Erythroblast (primary cell): ENCODE data around the gene PSG7.
"Not testable (repeated sequence)": the region's sequence is repeated elsewhere in the genome, so short reads cannot be mapped to it uniquely, and the experiment has no call there.

Experiments used
- DNase-seq, 2 experiments: peaks; one replicate each; lab custom pipeline; 2025; lab: John Stamatoyannopoulos, UW
- GATA1 ChIP-seq: IDR thresholded peaks from 2 replicates; pipeline ENCODE4 v1.6.1; 2011; ENCODE audit warnings: low read depth, mild to moderate bottlenecking, control low read depth, low read length, moderate library complexity
- POLR2A ChIP-seq: IDR thresholded peaks from 2 replicates; pipeline ENCODE4 v1.6.1; 2011; ENCODE audit warnings: mild to moderate bottlenecking, low read length

Gene PSG7

DNA sequence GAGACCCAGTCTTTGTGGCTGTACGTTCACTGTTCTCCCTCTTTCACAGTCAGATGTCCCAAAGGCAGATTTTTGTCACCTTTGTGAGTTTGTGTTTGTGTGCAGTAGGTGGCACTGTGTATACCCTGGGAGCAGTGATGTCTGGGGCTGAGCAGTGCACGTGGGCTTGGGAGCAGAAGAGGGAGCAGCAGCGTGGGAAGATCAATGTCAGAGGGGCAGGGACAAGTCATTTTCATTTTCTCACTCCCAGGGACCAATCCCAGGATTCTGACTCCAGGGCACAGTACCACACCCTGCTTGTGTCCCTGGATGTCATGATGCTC, 17.3 kb downstream of the PSG7 start:
- TF ChIP-seq POLR2A (no peak), GATA1 (no peak)
- DNase-seq = no peak

DNA sequence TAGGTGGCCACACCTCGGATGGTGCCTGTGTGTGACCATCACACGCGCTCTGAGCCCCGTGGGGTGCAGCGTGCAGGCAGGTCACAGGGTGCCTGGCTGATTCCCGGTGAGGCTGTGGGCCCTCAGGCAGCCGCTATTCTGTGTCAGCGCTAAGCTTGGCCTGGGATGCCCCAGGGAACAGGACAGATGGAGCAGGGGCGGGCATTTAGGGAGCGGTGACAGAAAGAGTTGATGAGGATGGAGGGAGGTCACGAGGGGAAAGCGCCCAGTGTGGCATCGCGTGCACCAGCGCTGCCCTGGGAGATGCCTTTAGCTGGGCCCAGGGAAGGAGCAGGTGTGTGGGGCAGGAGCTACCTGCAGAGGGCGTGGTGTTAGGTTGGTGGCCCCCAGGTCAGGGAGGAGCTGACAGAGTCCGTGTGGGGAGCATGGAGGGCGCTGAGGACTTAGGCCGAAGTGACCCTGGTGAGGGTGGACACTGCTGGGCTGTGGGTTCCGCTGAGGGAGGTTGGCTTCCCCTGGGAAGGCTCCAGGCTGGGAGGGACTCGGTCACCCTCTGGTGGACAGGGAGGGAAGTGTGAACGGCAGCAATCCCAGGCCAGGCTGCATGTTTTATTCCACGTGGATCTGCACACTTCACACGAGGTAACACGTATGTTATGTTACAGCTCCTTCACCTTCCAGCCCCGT, 17.8 kb downstream of the PSG7 start:
- not testable (repeated sequence) for DNase-seq

DNA sequence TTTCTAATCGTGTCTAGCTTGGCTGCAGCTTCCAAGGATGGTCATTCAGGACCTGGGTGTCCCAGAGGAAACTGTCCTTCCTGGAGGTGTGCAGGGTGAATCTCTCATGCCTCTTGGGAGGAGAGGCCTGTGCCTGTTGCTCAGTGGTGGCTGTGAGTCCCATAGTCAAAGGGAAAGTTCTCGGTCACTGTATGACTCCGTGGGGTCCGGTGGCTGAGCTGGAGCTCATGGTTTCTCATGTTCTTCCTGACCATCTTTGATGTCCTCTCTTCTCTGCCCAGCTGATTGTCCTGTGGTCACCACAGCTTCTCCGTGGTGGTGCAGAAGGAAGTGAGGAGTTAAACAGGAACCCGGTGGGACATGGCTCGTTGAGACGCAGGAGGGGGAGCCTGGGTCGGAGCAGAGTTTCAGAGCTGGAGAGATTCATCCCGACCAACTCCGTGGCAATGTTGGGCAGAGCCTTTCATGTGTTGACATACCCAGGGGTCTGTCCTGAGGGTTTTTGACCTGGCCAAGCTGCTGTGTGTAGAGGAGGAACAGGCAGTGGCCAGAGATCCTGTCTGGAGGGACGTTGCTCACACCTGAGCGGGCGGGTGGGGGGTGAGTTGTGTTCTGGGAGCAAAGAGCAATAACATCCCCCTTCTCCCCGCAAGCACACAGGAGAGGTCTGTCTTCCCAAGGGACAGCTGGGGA, 18.5 kb downstream of the PSG7 start:
- not testable (repeated sequence) for DNase-seq

DNA sequence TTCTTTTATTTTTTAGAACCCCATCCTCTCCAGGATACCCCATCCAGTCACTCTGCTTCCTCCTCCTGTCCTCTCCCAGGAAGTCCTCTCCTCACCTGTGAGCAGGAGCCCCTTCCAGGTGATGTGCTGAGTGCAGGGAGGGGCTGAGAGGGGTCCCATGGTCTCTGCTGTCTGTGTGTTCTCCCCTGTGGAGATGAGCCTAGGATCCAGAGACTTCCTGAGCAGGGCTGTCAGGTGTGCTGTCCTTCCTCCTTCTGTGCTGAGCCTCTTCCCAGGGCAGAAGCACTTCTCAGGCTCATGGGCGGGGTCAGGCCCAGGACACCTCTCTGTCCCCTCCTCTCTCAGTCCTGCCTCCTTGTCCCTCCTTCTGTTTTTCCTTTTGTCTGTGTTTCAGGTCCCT, 19.4 kb downstream of the PSG7 start, which contains the start of gene PSG6:
Gene PSG6, minus strand, starts transcription at position 261 of the 400 bp plus-strand sequence. Its CDS starts 102 bp downstream, at position 159.
- DNase-seq = not testable (repeated sequence)

DNA sequence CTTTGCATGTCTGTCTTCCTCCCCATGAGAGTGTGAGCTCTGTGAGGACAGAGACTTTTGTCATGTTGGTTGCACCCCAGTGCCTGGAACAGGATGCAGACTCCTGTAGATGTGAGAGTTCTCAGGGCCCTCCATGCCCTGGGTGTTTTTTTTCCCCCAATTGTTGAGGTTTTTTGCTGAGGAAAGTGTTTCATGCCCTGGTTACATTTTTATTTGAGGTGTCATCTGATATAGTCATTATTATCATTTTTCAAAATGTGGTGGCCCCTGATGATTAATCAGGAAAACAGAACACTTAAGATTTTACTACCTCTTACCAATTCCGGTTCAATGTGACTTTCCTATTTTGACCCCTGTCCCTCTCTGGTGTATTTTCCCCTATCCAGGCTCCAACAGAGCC, 20.1 kb downstream of the PSG7 start:
- not testable (repeated sequence) for DNase-seq

DNA sequence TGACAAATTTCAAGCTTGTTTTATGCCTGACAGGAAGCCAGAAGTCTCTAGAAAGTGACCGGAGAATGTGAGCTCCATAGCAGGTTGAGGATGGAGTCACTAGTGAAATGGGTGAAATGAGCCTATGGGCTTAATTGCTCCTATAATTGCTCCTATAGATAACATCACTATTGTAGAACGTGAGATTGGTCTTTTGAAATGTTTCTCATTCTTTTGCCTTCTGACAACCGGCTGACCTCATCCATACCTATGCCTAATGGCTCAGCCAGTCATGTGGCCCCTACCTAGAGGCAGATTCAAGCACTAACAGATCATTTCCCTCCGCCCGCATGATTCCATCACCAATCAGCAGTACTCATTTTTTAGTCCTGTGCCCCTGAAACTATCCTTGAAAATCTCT, 23.5 kb downstream of the PSG7 start:
- DNase-seq = not testable (repeated sequence)

DNA sequence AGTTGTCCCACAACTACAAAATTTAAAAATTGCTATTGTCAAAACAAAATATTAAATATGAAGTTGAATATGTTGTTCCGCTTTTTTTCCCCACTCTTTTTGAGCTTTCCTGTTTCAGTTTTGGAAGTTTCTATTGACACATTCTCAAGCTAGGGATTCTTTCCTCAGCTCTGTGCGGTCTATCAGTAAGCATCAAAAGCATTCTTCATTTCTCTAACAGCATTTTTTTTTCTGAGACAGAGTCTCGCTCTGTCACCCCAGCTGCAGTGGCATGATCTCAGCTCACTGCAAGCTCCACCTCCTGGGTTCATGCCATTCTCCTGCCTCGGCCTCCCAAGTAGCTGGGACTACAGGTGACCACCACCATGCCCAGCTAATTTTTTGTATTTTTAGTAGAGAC, 24.1 kb downstream of the PSG7 start:
- not testable (repeated sequence) for DNase-seq

DNA sequence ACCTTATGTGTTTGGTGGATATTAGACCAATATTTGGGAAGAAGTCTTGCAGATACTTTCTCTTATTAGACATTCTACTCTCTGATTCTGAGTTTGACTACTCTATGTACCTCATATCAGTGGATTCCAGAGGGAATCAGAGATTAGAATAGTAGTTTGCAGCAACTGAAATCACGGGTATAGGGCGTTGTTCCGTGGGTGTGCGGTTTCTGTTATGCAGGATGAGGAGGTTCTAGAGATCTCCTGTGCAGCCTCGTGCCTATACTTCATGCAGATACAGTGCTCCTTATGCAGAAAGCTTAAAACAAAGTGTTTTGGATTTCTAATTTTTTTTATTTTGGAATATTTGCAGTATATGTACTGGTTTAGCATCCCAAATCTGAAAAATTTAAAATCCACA, 25.3 kb downstream of the PSG7 start:
- not testable (repeated sequence) for DNase-seq

DNA sequence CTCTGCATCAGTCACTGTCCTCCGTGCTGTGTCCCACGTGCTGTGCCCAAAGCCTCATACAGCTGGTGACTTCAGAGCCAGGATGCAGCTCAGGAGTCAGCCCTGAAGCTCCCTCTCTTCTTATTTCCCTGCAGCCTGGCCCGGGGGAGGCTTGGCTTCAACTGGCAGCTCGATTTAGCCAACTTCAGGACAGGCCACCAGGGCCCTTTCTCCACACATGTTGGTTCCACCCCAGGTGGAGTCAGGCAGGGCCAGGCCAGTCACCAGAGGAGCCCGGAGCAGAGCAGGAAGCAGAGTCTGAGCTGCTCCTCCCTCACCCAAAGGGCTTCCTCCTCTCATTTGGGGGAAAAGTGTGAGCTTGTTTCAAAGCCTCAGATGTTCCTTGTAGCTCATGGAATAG, 30.8 kb downstream of the PSG7 start:
- DNase-seq = not testable (repeated sequence)

DNA sequence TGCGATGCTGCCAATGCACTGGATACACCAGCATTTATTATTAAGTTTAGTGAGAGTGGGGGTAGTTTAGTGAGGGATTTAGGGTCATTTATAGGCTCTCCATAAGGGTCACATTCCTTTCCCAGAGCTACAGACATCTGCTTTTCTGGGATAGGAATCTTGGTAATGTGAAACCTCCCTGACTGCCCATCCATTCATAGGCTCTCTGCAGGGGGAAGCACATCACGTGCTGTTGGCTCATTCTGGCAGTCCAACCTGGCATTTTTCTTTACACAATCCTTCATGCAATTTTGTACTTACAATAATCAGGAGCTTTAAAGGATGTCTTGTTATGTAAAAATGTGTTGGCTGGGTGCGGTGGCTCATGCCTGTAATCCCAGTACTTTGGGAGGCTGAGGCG, 36.4 kb downstream of the PSG7 start:
- DNase-seq = not testable (repeated sequence)

DNA sequence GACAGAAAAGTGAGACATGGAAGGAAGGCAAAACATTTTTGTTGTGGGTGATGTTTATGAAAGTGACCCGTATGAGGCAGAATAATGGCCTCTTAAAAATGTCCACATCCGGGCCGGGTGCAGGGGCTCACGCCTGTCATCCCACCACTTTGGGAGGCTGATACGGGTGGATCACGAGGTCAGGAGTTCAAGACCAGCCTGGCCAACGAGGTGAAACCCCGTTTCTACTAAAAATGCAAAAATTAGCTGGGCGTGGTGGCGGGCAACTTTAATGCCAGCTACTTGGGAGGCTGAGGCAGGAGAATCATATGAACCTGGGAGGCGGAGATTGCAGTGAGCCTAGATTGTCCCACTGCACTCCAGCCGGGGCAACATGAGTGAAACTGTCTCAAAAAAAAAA, 37.3 kb downstream of the PSG7 start:
- not testable (repeated sequence) for DNase-seq

DNA sequence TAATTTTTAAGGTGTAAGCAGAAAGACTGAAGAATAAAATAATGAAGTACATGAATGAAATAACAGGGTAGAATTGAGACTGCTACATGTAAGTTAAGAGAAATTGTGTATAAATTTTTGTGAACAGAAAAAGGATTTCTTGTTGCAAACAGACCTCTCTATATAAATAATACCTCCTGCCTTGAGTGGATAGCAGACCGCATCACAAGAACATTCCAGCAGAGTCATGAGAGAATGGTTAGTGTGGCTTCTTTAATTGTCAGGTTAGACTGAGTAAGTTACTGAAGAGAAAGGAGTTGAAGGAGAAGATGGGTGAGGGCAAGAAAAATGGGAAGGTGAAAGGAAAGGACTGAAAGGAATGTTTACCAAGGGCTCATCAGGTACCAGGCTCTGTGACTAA, 37.9 kb downstream of the PSG7 start:
- DNase-seq = not testable (repeated sequence)

DNA sequence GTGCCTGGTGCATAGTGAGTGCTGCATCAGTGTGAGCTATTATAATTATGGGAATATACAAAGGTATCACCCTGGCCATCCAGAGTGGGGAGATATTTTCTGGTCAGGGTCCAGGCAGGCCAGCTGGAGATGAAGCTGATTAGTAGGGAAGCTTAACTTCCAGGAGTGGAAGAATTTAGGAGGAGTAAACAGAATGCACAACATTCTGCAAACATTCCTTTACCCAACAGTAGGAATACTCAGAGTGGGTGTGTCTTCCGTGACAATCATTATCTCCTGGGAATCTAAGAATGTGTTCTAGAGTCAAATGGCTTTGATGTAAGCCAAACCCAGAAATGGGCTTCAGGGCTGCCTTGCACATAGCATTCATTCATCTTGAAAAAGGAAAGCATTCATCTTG, 38.4 kb downstream of the PSG7 start:
- not testable (repeated sequence) for DNase-seq

DNA sequence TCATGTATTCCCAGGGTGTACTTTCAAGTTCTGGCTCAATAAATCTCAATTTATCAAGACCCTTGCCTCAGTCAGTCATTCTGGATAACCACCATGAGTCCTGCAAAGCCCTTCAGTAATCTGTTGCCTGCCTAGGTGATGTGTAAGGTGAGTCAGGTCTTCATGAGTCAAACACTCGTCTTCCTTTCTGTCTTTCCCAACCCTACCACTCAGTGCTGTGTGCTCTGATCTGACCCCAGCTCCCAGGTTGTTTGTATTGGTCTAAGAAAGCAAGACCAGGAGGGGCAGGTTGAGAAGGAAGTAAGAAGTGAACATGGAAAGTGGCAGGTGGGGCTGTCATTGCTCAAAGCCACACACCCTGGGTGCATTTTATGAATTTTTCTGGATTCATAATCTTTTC, 39.3 kb downstream of the PSG7 start:
- DNase-seq = not testable (repeated sequence)

DNA sequence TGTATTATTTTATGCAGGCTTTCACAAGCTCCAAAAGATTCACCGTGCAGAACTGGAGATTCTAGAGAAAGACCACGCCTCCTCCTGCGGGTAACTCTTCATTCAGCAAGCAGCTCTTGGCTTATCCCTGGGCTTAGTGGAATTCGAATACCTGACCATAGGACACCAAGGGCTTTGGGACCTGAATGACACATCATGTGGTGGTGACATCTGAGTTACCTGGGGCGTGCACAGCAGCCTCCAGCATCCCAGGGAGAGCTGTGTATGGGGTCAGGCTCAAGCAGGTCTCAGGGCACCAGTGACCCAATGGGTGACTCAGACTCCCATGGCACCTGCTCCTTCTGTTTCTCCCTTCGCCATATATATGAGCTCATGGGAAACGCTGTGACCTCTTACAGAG, 46.6 kb downstream of the PSG7 start:
- not testable (repeated sequence) for DNase-seq

DNA sequence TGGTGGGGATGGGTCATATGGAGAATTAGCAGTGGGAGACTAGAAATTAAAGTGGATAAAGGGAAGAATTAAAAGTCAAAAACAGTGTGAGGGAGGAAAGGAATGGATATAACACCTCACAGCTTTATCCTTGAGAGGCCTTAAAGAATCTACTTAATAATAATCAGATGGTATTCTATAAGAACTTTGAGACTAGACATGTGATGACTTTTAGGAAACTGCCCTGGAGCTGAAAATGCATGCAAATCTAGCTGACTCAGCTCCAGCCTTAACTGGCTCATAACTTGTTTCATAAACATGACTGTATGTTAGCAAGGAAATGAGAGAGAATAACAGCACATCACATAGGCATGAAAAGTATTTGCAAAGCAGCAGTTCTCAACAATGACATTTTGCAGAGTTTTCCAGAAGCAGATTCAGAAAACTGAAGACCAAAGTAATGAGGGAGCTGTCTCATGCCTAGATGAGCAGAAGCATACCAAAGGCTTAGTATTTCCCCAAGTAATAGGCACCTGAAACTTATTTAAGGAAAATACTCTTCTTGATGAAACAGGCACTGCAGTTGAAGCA, 49.0 kb downstream of the PSG7 start:
- DNase-seq = not testable (repeated sequence)

DNA sequence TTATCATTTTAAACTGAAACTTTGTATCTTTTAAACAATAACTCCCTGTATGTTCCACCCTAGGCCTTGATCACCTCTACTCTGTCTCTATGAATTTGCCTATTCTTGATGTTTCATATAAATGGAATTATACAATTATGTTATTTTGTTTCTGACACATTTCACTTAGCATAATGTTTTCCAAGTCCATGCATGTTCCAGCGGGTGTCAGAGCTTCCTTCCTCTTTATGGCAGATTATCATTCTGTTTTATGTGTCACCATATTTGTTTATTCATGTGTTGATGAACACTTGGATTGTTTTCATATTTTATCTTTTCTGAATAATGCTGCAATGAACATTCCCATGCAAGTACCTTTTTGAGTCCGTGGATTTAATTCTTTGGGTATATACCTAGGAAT, 54.3 kb downstream of the PSG7 start:
- not testable (repeated sequence) for DNase-seq

DNA sequence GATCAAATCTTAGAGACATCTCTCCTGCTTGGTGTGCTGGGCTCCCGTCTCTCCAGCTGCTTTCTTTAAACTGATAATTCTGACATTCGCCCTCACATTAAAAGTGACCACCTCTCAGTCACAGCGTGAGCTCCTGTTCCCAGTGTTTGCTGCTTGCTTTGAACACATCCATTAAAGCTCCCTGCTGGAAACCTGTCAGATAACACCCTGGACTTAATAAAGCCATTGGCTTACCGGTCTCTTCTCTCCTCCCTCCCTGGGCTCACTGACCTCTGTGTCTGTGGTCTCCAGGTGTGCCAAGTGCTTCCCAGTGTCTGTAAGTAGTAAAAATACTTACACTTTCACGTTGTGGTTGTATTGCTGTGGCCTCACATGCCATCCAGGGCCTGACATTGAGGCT, 55.0 kb downstream of the PSG7 start:
- not testable (repeated sequence) for DNase-seq

DNA sequence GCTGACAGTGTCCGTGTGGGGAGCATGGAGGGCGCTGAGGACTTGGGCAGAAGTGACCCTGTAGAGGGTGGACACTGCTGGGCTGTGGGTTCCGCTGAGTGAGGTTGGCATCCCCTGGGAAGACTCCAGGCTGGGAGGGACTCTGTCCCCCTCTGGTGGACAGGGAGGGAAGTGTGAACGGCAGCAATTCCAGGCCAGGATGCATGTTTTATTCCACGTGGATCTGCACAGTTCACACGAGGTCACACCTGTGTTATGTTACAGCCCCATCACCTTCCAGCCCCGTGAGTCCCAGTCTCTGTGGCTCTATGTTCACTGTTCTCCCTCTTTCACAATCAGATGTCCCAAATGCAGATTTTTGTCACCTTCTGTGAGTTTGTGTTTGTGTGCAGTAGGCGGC, 55.7 kb downstream of the PSG7 start:
- peak; percentile 1 to 9 for DNase-seq

DNA sequence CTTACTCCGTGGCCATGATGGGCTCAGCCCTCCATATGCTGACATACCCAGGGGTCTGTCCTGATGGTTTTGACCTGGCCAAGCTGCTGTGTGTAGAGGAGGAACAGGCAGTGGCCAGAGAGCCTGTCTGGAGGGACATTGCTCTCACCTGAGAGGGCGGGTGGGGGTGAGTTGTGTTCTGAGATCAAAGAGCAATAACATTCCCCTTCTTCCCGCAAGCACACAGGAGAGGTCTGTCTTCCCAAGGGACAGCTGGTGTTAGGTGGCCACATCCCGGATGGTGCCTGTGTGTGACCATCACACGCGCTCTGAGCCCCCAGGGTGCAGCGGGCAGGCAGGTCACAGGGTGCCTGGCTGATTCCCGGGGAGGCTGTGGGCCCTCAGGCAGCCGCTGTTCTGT, 56.4 kb downstream of the PSG7 start:
- DNase-seq = not testable (repeated sequence)
